ENCODE results near the gene ZNF654. TPM values are rescaled to one million over a fixed set of nuclear protein-coding genes. Genes with fewer than 3 reads are reported as not detected.

The ZNF654 gene
- polyA plus RNA-seq, 3 donors = 3.0 to 7.2 (median 4.8) TPM

DNA sequence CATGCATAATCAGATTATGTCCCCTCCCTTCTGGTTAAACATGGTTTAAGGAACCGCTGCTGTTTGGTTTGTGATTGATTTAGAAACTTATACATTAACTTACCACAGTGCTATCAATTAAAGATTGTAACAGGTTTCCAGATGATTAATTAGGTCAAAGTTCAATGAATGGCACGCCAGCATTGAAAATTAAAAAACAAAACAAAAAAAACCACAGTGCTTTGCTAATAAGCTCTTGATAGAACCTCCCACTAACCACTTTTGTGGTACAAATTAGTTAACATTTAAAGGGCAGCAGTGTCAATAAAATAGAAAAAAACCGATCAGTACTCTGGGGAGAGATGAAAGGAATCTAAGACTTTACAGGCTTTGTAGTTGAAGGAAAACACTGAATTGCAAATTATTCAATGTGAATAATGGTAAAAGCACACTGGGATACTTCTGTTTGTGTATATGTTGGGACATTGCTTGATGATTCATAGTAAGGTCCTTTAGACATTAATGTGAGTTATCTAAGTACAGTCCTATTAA is 83.1 kb downstream of the ZNF654 start:
- Mint-ChIP-seq H3K4me3 (no peak overlapping the region), H3K4me1 (peaks cover 4% of the 10 kb centered on the region), H3K9me3 (no peaks in the 10 kb centered on the region), H3K36me3 (peaks cover 35 to 44% of the 10 kb centered on the region in 2 donors), H3K27me3 (ENCODE audit: low read depth in 3 of 3) (no peaks in the 10 kb centered on the region), H3K27ac (no peak overlapping the region)
- intact Hi-C loops (cut with micrococcal nuclease) = no loop called here
- Histone ChIP-seq H4K20me1 (ENCODE audit: insufficient read depth, low read length) (no peaks in the 10 kb centered on the region), H2AFZ (ENCODE audit: insufficient read depth, low read depth, low read length, poor library complexity, severe bottlenecking) (no peak overlapping the region), H3K9me3 (replicated peaks in 1 of 2; ENCODE audit: control insufficient read depth in 1 of 2, insufficient read depth in 1 of 2, low read length in 2 of 2) (no peaks in the 10 kb centered on the region), H3K4me1 (ENCODE audit: control insufficient read depth in 1 of 2, insufficient read depth in 2 of 2, low read length in 2 of 2) (no peaks in the 10 kb centered on the region), H3K27me3 (ENCODE audit: control insufficient read depth in 2 of 2, insufficient read depth in 2 of 2, low read length in 2 of 2) (no peaks in the 10 kb centered on the region), H3K79me2 (ENCODE audit: insufficient read depth, low read length) (peaks cover 5% of the 10 kb centered on the region), H3K27ac (ENCODE audit: low read depth in 1 of 2, low read length in 2 of 2) (no peak overlapping the region), H3K9ac (ENCODE audit: insufficient read depth, low read length, poor library complexity, severe bottlenecking) (no peak overlapping the region), H3K4me3 (replicated peaks in 1 of 3; ENCODE audit: low read depth in 2 of 3, low read length in 3 of 3) (no peak overlapping the region), H3K36me3 (replicated peaks in 1 of 2; ENCODE audit: control insufficient read depth in 1 of 2, insufficient read depth in 2 of 2, low read length in 2 of 2) (peaks cover 46 to 54% of the 10 kb centered on the region in 2 donors), H3K4me2 (replicated peaks; ENCODE audit: extremely low read depth, low read length, poor library complexity, severe bottlenecking) (no peak overlapping the region)
- TF ChIP-seq, protein P1, sequence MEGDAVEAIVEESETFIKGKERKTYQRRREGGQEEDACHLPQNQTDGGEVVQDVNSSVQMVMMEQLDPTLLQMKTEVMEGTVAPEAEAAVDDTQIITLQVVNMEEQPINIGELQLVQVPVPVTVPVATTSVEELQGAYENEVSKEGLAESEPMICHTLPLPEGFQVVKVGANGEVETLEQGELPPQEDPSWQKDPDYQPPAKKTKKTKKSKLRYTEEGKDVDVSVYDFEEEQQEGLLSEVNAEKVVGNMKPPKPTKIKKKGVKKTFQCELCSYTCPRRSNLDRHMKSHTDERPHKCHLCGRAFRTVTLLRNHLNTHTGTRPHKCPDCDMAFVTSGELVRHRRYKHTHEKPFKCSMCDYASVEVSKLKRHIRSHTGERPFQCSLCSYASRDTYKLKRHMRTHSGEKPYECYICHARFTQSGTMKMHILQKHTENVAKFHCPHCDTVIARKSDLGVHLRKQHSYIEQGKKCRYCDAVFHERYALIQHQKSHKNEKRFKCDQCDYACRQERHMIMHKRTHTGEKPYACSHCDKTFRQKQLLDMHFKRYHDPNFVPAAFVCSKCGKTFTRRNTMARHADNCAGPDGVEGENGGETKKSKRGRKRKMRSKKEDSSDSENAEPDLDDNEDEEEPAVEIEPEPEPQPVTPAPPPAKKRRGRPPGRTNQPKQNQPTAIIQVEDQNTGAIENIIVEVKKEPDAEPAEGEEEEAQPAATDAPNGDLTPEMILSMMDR (IDR thresholded peaks at IDR 0.05) = no peak
- DNase-seq = no peak
- WGBS (ENCODE audit: insufficient coverage) = no CpG with 5 or more reads among the region's 3 CpGs

DNA sequence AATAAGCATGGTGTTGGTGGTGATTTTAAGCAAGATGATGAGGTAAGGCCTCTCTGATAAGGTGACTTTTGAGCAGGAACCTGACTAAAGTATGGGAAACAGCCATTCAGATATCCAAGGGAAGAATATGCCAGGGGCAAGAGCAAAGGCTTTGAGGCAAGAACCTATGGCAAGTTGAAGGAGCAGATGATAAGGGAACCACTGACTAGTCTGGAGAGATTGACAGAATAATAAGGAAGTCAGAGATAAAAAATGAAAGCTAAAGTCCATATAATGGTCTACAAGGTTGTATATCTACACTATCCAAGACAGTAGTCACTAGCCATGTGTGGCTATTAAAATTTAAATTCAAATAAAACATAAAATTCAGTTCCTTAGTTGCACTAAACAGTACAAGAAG is 88.2 kb downstream of the ZNF654 start:
- H3K9me3 ChIP-seq (replicated peaks in 1 of 2; ENCODE audit: control insufficient read depth in 1 of 2, insufficient read depth in 1 of 2, low read length in 2 of 2) = no peaks in the 10 kb centered on the region
- no peak overlapping the region for H2AFZ ChIP-seq (ENCODE audit: insufficient read depth, low read depth, low read length, poor library complexity, severe bottlenecking)
- no peak overlapping the region for H3K4me3 Mint-ChIP-seq
- H3K4me1 Mint-ChIP-seq = peaks cover 33% of the 10 kb centered on the region
- H3K27me3 Mint-ChIP-seq (ENCODE audit: low read depth in 3 of 3) = peaks cover 0 to 2% (median 0%) of the 10 kb centered on the region in 3 donors
- no peak overlapping the region for H3K4me2 ChIP-seq (replicated peaks; ENCODE audit: extremely low read depth, low read length, poor library complexity, severe bottlenecking)
- no peak overlapping the region for H3K9ac ChIP-seq (ENCODE audit: insufficient read depth, low read length, poor library complexity, severe bottlenecking)
- TF ChIP-seq, protein P1 (IDR thresholded peaks at IDR 0.05) = no peak
- H3K27ac Mint-ChIP-seq = no peak overlapping the region
- peaks cover 3 to 4% of the 10 kb centered on the region in 2 donors for H3K36me3 Mint-ChIP-seq
- H4K20me1 ChIP-seq (ENCODE audit: insufficient read depth, low read length) = peaks cover 8% of the 10 kb centered on the region
- no peak overlapping the region for H3K4me3 ChIP-seq (replicated peaks in 1 of 3; ENCODE audit: low read depth in 2 of 3, low read length in 3 of 3)
- no peaks in the 10 kb centered on the region for H3K27me3 ChIP-seq (ENCODE audit: control insufficient read depth in 2 of 2, insufficient read depth in 2 of 2, low read length in 2 of 2)
- H3K36me3 ChIP-seq (replicated peaks in 1 of 2; ENCODE audit: control insufficient read depth in 1 of 2, insufficient read depth in 2 of 2, low read length in 2 of 2) = peaks cover 3 to 4% of the 10 kb centered on the region in 2 donors
- H3K27ac ChIP-seq (ENCODE audit: low read depth in 1 of 2, low read length in 2 of 2) = no peak overlapping the region
- no peak for DNase-seq
- no peaks in the 10 kb centered on the region for H3K9me3 Mint-ChIP-seq
- H3K4me1 ChIP-seq (ENCODE audit: control insufficient read depth in 1 of 2, insufficient read depth in 2 of 2, low read length in 2 of 2) = peaks cover 20 to 27% of the 10 kb centered on the region in 2 donors
- intact Hi-C loops (cut with micrococcal nuclease) = loop anchor here in 1 of 2 donors (5.0 kb wide), 1 partner anchor 90 kb away; the partner anchor contains the start of genes CGGBP1 and ZNF654
- peaks cover 39% of the 10 kb centered on the region for H3K79me2 ChIP-seq (ENCODE audit: insufficient read depth, low read length)
